G401.6 (cell line): ENCODE measurements around the gene PTPRG.

Source experiments
- FAIRE-seq: peaks from 2 replicates; lab custom pipeline; 2012; peaks lifted over from hg19 to GRCh38; lab: Jason Lieb, UNC

Gene PTPRG

GRCh38 chr3:62161371-62161770, 600.0 kb downstream of the PTPRG start:
- no peak for FAIRE-seq

- no peak for FAIRE-seq
These were observed 602.8 kb downstream of the PTPRG start for GRCh38 chr3:62164196-62164595.

GRCh38 chr3:62164746-62165145, 603.4 kb downstream of the PTPRG start:
- FAIRE-seq: no peak

GRCh38 chr3:62167566-62168262, 606.3 kb downstream of the PTPRG start:
- FAIRE-seq: no peak

GRCh38 chr3:62168356-62168755, 607.0 kb downstream of the PTPRG start:
- FAIRE-seq: no peak

GRCh38 chr3:62169906-62170660, 608.7 kb downstream of the PTPRG start:
- FAIRE-seq: no peak

GRCh38 chr3:62171789-62172188, 610.4 kb downstream of the PTPRG start:
- no peak for FAIRE-seq

GRCh38 chr3:62172199-62172598, 610.8 kb downstream of the PTPRG start:
- FAIRE-seq: no peak

GRCh38 chr3:62173939-62174515, 612.7 kb downstream of the PTPRG start:
- no peak for FAIRE-seq

GRCh38 chr3:62175161-62175560, 613.8 kb downstream of the PTPRG start:
- FAIRE-seq: no peak

GRCh38 chr3:62178032-62178431, 616.7 kb downstream of the PTPRG start:
- no peak for FAIRE-seq

- FAIRE-seq: no peak
These were observed 617.6 kb downstream of the PTPRG start for GRCh38 chr3:62178739-62179600.

GRCh38 chr3:62180514-62180913, 619.1 kb downstream of the PTPRG start:
- FAIRE-seq: no peak

GRCh38 chr3:62183087-62183486, 621.7 kb downstream of the PTPRG start:
- FAIRE-seq: no peak

- no peak for FAIRE-seq
These were observed 622.6 kb downstream of the PTPRG start for GRCh38 chr3:62183969-62184368.

GRCh38 chr3:62184559-62184958, 623.2 kb downstream of the PTPRG start:
- no peak for FAIRE-seq

- FAIRE-seq: no peak
These were observed 625.7 kb downstream of the PTPRG start for GRCh38 chr3:62187022-62187431.

GRCh38 chr3:62188681-62189375, 627.5 kb downstream of the PTPRG start:
- peak; percentile 85 for FAIRE-seq

- no peak for FAIRE-seq
These were observed 628.0 kb downstream of the PTPRG start for GRCh38 chr3:62189376-62189698.

- FAIRE-seq: no peak
These were observed 631.5 kb downstream of the PTPRG start for GRCh38 chr3:62192891-62193290.

GRCh38 chr3:62193586-62194345, 632.4 kb downstream of the PTPRG start:
- FAIRE-seq: no peak
